IPS-20b (cell line): ENCODE measurements around the gene F12.
"Not testable (repeated sequence)": the region's sequence is repeated elsewhere in the genome, so short reads cannot be mapped to it uniquely, and the experiment has no call there.

Experiments used
- H3K27ac ChIP-seq: one replicate; pipeline ENCODE4 v1.5.1; 2013; ENCODE audit warnings: low read length
- H3K27me3 ChIP-seq: 2 replicates; pipeline ENCODE4 v1.6.1; 2013; ENCODE audit warnings: mild to moderate bottlenecking, low read length, inconsistent platforms; ENCODE audit not compliant: insufficient read depth
- H3K36me3 ChIP-seq: 2 replicates; pipeline ENCODE4 v1.6.1; 2013; ENCODE audit warnings: low read depth, mild to moderate bottlenecking, inconsistent platforms, low read length, moderate library complexity; ENCODE audit not compliant: insufficient read depth
- H3K4me1 ChIP-seq: 2 replicates; pipeline ENCODE4 v1.6.1; 2013; ENCODE audit warnings: mild to moderate bottlenecking, control low read depth, inconsistent platforms, low read length, moderate library complexity; ENCODE audit not compliant: insufficient read depth
- H3K4me3 ChIP-seq: 2 replicates; pipeline ENCODE4 v1.5.1; 2013; ENCODE audit warnings: mild to moderate bottlenecking, low read length, inconsistent platforms
- H3K9ac ChIP-seq: 2 replicates; pipeline ENCODE4 v1.6.1; 2013; ENCODE audit warnings: low read depth, mild to moderate bottlenecking, inconsistent platforms, low read length, moderate library complexity
- H3K9me3 ChIP-seq: 2 replicates; pipeline ENCODE4 v1.6.1; 2013; ENCODE audit warnings: mild to moderate bottlenecking, low read depth, low read length, inconsistent platforms; ENCODE audit not compliant: insufficient read depth

F12 gene

DNA sequence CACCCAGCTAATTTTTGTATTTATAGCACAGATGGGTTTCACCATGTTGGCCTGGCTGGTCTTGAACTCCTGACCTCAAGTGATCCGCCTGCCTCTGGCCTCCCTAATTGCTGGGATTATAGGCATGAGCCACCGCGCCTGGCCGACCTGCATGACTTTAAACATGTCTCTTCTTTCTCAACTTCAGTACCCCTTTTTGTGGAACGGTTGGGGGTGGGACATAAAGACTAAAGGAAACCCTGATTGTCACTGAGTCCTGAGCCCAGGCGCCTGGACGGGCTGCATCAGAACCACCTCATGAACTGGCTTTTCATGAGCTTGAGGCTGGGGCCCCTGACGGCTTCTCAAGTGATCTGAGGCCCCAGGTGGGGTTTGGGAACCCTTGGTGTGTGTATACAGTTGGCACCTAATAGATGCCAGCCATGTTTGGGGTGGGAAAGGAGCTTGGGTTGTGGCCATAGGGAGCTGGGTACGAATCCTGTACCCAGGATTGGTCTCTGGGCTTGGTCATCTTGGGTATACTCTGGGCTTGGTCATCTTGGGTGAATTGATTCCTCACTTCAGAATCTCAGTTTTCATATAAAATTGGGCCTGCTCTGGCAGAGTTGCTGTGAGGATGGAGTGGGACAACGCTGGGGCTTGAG, 19.3 kb upstream of the F12 start:
- Histone ChIP-seq H3K4me1 (peaks cover 5% of the 10 kb centered on the region; the same call in 1 of the 2 replicates), H3K36me3 (peaks cover 40% of the 10 kb centered on the region), H3K9me3 (no peaks in the 10 kb centered on the region), H3K27me3 (no peaks in the 10 kb centered on the region; the same call in 1 of the 2 replicates), H3K4me3 (no peak overlapping the region), H3K9ac (no peak overlapping the region), H3K27ac (no peak overlapping the region)

DNA sequence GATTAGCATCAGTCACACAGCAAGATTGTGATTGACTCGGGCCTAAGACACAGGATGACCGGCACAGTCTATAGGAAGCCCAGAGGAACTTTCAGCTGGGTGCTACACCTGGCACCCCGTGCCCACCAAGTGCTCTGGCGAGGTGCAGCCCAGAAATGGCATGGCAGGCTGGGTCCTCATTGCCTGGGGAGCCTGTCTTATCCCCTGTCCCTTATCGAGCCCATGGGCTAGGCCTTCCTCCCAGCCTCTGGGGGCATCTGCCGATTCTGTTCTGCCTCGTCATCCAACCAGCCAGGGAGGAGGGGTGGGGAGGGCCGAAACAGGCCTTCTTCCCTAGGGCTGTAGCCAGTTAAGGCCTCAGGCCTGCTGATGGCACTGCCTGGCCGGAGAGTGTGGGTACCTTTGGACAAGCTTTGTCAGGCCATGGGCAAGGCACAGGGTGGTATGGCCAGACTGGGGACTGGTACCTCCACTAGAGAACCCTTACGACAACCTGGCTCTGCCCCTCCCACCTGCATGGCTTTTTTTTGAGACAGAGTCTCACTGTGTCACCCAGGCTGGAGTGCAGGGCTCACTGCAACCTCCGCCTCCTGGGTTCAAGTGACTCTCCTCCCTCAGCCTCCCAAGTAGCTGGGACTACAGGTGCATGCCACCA, 18.7 kb upstream of the F12 start:
- peak overlapping the region; percentile 86 for H3K4me3 ChIP-seq
- H3K36me3 ChIP-seq, result peaks cover 35% of the 10 kb centered on the region
- H3K9ac ChIP-seq, result peak overlapping the region; percentile 93; the same call in 1 of the 2 replicates
- no peaks in the 10 kb centered on the region for H3K9me3 ChIP-seq
- no peaks in the 10 kb centered on the region; the same call in 1 of the 2 replicates for H3K27me3 ChIP-seq
- no peak overlapping the region for H3K27ac ChIP-seq
- peaks cover 5% of the 10 kb centered on the region; the same call in 1 of the 2 replicates for H3K4me1 ChIP-seq

DNA sequence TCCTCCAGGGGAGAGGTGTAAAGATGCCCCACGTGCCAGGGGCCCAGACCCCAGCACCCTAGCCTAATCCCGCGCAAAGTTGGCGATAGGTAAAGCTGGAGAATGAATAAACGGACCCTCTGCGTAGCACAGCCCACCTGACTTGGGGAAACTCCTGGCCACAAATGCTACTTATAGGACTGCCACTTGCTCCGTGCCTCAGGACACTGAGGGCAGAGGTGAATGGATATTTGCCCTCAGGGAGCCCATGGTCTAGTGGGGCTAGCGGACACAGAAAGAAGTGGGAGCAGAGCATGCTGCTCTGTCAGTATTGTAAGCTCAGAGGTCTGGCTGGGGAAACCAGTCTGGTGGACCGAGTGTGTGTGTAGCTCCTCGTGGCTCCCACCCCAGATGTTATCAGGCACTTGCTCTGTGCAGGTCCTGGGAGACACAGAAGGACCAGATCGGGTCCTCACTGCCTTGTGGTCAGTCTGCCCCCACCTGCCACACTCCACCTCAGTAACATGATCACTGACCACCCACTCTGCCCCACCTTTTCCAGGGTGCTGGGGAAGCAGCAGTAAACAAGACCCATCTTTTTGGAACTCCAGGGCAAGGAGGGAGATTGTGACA, 18.0 kb upstream of the F12 start:
- Histone ChIP-seq H3K27me3 (no peaks in the 10 kb centered on the region; the same call in 1 of the 2 replicates), H3K4me1 (peaks cover 5% of the 10 kb centered on the region; the same call in 1 of the 2 replicates), H3K9ac (peak overlapping the region; percentile 93), H3K36me3 (peaks cover 28% of the 10 kb centered on the region), H3K9me3 (no peaks in the 10 kb centered on the region), H3K4me3 (peak overlapping the region; percentile 86), H3K27ac (no peak overlapping the region)

DNA sequence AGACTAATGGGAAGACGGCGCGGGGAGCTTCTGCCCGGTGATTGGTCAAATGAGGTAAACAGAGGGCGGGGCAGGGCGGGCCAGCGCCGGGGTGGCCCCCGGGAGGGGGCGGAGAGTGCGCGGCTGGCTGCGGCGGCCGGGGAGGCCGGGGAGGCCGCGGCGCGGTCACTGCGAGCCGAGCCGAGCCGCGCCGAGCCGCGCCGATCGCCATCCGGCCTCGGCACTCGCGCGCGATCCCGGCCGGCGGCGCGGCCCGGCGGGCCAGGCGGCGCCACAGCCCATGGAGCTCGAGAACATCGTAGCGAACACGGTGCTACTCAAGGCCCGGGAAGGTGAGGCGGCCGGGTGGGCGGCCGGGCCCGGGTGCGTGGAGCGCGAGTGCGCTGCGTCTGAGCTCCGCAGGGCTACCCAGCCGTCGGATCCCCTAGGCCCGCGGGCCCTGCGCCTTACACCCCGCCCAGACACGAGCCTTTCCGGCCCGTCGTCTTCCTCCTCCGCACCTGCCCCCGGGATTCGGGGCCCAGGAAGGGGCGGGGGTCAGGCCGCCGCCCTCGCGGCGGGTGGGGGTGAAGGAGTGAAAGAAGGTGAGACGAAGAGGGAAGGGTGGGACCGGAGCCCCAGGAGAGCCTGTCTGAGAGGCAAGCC, 17.3 kb upstream of the F12 start, which contains the start of gene GRK6:
Gene GRK6 (plus strand): TSS at position 111 of the 645 bp plus-strand sequence. CDS start 170 bp downstream, at position 281.
- peaks cover 5% of the 10 kb centered on the region; the same call in 1 of the 2 replicates for H3K4me1 ChIP-seq
- H3K27ac ChIP-seq, result peak within 1 kb of the TSS; percentile 53
- peak within 1 kb of the TSS; percentile 86 for H3K4me3 ChIP-seq
- H3K9me3 ChIP-seq, result no peaks in the 10 kb centered on the region
- peaks cover 21% of the 10 kb centered on the region for H3K36me3 ChIP-seq
- H3K27me3 ChIP-seq, result no peaks in the 10 kb centered on the region; the same call in 1 of the 2 replicates
- peak within 1 kb of the TSS; percentile 93 for H3K9ac ChIP-seq

DNA sequence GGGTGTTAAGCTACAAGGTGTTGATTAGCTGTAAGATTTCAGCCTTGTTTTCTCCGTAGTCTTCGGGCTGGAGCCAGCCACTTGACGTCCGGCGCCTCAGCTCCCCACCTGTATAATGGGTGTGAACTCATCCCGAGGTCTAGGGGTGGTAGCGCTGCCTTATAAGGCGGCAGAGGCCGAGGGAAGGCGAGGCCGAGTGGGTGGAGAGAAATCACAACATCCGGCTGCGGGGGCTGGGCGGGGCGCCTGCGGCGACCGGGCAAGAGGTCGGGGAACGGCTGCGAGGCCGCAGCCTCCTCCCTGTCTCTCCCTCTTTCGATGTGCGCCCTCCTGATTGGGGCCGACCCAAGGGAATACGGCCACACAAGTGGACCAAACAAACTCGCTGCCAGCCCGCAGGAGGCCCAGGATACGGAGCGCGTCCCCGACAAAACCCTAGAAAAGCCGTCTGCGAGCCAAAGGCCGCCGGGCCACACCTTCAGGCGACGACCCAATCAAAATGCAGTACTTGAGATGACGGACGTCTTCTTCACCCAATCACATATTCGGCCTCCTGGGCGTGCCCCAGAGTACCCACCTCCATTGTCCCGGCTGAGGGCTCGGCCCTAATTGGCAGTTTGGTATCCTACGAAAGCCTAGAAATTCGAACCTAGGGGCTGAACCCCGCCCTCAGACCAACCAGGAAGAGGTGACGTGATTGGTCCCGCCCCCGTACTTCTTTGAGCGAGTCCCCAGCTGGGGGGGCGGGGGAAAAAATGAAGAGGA, 16.6 kb upstream of the F12 start:
- Histone ChIP-seq H3K4me1 (peaks cover 5% of the 10 kb centered on the region; the same call in 1 of the 2 replicates), H3K9me3 (no peaks in the 10 kb centered on the region), H3K27ac (peak overlapping the region; percentile 53), H3K9ac (peak overlapping the region; percentile 83; the same call in 1 of the 2 replicates), H3K27me3 (no peaks in the 10 kb centered on the region; the same call in 1 of the 2 replicates), H3K4me3 (peak overlapping the region; percentile 72), H3K36me3 (peaks cover 14% of the 10 kb centered on the region)

DNA sequence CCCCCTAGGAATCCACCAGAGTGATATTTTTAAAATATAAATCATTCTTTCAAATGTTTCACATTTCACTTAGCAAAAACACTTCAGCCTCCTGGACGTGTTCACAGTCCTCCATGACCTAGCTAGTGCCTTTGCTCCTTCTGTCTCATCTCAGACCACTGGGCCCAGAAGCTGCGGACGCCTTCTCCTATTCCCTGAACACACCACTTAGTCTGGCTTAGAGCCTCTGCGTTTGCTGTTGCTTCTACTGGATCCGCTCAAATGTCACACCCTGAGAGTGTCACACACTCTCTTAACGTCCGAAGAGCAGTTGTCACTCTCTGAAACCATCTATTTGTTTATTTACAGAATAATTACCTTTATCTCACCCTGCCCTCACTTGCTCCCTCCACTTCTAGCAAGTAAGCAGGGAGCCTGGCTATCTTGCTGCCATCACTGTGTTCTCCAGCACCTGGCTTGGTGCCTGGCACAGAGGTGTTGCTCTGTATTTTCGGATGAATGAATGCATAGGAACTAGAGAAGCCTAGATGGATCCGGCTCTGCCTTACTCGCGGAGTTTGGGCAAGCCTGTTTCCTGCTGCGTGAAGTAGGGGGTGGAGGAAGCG, 15.9 kb upstream of the F12 start:
- Histone ChIP-seq H3K27ac (peak overlapping the region; percentile 53), H3K4me3 (peak overlapping the region; percentile 72), H3K9ac (peak overlapping the region; percentile 83; the same call in 1 of the 2 replicates), H3K4me1 (peaks cover 5% of the 10 kb centered on the region; the same call in 1 of the 2 replicates), H3K36me3 (peaks cover 8% of the 10 kb centered on the region), H3K27me3 (no peaks in the 10 kb centered on the region; the same call in 1 of the 2 replicates), H3K9me3 (no peaks in the 10 kb centered on the region)

DNA sequence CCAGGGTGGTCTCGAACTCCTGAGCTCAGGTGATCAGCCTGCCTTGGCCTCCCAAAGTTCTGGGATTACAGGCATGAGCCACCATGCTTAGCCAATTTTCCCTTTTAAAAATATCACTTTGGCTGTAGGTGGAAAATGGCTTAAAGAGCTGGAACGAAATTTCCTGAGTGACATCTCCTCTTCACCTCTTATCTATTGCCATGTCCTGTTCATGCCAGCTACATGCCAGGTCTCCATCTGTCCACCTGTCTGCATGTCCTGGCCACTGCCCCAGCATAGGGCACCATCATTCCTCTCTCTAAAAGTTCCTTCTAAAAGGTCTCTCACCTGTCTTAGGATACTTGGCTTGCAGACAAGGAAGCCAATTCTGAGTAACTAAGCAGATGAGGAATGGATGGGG, 14.3 kb upstream of the F12 start:
- H3K4me3 ChIP-seq, result no peak overlapping the region
- H3K27me3 ChIP-seq, result no peaks in the 10 kb centered on the region; the same call in 1 of the 2 replicates
- no peak overlapping the region for H3K27ac ChIP-seq
- H3K4me1 ChIP-seq, result peaks cover 5% of the 10 kb centered on the region; the same call in 1 of the 2 replicates
- no peaks in the 10 kb centered on the region for H3K36me3 ChIP-seq
- no peaks in the 10 kb centered on the region for H3K9me3 ChIP-seq
- H3K9ac ChIP-seq, result no peak overlapping the region

DNA sequence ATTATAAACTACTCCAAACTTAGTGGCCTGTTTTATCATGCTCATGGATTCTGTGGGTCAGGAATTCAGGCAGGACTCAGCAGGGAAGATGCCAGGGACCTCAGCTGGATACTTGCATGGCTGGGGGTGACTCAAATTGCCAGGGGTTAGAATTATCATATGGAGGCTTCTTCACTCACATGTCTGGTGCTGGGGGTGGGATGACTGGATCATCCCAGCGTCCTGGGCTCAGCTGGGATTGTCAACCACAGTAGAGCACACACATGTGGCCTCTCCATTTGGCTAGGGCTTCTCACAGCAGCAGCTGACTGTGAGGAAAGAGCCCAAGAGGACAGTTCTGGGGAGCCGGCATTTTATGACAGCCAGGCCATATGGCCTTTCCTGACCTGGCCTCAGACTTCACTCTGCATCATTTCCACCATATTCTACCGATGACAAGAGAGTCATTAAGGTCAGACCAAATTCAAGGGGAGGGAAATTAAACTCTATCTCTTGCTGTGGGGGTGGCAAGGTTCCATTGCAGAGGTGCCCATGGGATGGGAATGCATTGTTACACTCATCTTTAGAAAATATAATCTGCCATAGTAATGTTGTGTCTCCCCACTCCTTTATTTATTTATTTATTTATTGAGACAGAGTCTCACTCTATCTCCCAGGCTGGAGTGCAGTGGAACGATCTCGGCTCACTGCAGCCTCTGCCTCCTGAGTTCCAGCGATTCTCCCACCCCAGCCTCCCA, 11.9 kb upstream of the F12 start:
- Histone ChIP-seq H3K27me3 (no peaks in the 10 kb centered on the region; the same call in 1 of the 2 replicates), H3K27ac (no peak overlapping the region), H3K4me3 (no peak overlapping the region), H3K9me3 (no peaks in the 10 kb centered on the region), H3K36me3 (no peaks in the 10 kb centered on the region), H3K4me1 (peaks cover 5% of the 10 kb centered on the region; the same call in 1 of the 2 replicates), H3K9ac (no peak overlapping the region)

DNA sequence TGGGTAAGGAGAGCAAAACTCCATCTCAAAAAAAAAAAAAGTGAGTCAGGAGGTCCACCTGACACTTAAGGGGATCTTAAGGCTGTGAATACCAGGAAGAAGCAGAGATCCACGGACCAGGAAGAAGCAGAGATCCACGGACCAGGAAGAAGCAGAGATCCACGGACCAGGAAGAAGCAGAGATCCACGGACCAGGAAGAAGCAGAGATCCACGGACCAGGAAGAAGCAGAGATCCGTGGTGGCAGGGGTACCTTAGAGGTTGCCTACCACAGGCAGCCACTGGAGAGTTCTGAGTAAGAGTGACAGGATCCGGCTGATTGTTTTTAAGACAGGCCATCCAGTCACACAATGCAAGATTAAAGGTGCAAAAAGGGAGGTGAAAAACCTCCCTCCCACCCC, 11.1 kb upstream of the F12 start:
- not testable (repeated sequence) for H3K9me3 ChIP-seq, H3K4me1 ChIP-seq, H3K27ac ChIP-seq

DNA sequence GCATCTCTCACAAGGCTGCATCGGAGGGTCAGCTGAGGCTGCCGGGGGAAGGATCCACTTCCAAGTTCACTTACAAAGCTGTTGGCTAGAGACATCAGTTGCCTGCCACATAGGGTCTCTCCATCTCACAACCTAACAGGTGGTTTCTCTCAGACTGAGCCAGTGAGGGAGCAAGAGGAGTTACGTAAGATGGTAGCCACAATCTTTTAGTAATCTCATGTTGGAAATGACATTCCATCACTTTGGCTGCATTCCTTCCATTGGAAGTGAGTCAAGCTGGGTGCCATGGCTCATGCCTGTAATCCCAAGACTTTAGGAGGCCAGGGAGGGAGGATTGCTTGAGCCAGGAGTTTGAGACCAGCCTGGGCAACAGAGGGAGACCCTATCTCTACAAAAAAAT, 9.7 kb upstream of the F12 start:
- H3K36me3 ChIP-seq, result no peaks in the 10 kb centered on the region
- H3K4me1 ChIP-seq, result no peaks in the 10 kb centered on the region
- peaks cover 4% of the 10 kb centered on the region; the same call in 1 of the 2 replicates for H3K27me3 ChIP-seq
- H3K9me3 ChIP-seq, result no peaks in the 10 kb centered on the region
- no peak overlapping the region for H3K9ac ChIP-seq
- H3K27ac ChIP-seq, result no peak overlapping the region
- no peak overlapping the region for H3K4me3 ChIP-seq

More for the DNA sequence above, 11.1 kb upstream of the F12 start:
- H3K27me3 ChIP-seq, H3K9ac ChIP-seq, H3K4me3 ChIP-seq, H3K36me3 ChIP-seq: not testable (repeated sequence)
